GM21528 (cell line): ENCODE measurements around the gene CHCHD10.

ENCODE experiments used
- ATAC-seq: cut with Tn5 transposase; IDR thresholded peaks from one replicate; pipeline ENCODE4 v1.9.1; 2021; ENCODE audit warnings: mild to moderate bottlenecking, moderate library complexity; ENCODE audit not compliant: unreplicated experiment, low FRiP score

Gene CHCHD10

DNA sequence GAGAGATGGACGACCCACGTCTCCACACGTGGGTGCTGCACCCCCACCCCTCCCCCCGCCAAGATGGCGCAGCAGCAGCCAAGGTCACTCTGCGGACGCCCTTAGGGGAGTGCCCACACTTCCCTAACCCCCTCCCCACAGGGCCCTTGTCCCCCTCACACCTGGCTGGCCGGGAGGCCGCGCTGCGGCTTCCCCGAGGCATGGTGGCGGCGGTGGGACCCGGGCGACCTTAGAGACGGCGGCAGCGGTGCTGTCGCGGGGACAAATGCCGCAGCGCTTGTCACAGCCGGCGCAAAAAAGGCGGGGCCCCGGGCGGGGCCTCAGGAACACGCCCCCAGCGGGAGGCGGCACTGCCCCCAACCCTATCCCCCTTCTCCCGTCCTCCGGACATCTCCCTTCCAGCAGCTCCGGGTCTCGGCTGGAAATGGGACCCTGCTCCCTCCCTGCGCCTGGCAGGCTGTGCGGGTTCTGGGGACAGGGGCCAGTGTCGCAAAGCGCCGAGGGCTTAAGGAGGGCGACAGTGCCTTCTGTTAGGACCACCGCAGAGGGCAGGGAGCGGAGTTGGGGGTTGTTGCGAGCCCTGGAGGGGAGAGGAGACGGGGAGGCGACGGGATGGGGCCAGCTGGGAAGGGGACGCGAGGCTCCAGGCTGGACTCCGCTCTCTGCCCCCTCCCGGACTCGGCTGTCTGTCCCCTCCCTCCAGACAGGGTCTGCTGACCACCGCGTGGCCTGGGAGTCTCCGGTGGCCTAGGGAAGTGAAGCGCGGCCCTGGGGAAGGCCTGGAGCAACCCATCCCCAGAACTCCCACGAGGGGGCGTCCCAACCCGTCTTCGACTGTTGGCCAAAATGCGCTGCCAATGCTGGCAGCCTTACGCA, at the start of gene CHCHD10:
CHCHD10 (minus strand) TSS at position 300 of the 876 bp plus-strand sequence; CDS start at position 202, 98 bp downstream.
- ATAC-seq: no peak

DNA sequence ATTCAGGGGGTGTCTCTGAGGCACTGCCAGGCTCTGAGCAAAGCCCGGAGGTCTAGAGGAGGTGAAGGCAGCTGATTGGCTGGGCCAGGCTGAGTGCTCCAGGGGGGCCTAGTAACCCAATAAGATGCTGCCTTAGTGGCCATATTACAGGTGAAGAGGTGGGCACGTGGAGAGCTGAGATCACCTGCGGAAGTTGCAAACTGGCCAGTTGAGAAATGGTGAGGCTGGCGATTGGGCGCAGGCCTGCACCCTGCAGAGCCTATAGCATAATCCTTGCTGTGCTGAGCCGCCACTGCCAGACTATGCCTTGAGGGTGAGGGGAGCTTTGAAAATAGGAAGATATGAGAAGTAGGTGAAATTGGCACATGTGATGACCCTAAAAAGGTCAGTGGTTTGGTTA, 49.4 kb upstream of the CHCHD10 start:
- ATAC-seq: no peak

DNA sequence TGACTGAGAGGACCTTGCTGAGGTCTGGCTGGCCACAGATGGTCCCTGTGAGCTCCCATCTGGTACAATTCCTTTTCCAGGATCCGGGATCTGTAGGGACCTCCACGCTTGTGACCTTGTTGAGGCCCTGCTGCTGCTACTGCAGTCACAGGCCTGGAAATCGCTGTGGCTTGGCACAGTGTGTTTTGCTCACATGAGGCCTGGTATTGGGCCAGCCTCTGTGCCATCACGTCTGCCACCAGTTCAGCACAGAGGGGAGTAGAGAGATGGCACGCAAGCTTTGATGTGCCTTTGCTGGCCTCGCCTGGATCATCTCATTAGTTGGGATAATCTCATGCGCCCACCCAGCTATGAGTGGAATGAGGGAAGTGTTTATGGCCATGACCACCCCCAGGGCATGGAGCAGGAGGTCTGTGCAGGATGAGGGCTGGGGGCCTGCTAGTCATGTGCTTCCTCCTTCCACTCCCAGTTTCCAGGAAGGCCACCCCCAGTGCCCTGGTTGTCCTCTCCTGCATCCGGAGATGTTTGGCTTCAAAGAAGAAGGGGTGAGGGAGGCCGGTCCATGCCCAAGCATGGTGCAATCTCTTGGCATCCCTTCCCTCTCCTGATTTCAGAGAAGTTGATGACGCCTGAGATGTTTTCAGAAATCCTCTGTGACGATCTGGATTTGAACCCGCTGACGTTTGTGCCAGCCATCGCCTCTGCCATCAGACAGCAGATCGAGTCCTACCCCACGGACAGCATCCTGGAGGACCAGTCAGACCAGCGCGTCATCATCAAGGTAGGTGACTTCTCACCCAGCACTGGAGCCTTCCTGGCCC, 48.6 kb upstream of the CHCHD10 start:
- ATAC-seq: no peak

DNA sequence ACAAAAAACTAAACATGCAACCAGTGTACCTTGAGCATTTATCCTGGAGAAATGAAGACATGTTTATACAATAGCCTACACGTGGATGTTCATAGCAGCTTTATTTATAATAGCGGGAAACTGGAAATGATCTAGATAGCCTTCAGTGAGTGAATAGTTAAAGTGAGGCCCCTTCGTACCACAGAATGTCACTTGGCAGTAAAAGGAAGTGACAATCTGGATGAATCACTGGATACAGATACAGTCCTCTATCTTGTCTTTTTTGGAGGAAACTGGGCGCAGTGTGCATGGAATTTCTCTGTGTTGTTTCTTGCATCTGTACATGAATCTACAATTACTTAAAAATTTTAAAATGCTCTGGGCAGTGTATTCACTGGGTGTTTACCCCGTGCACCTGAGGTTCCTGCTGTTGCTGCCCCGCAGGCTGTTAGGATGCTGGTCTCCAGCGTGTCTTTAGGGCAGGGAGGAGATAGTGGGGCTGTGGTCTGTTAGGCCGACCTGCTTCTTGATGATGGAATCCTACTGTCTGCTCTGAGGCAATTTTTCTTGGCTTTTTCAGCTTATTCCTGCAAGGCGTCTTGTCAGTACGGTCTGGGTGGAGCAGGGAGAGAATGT, 47.9 kb upstream of the CHCHD10 start:
- no peak for ATAC-seq

DNA sequence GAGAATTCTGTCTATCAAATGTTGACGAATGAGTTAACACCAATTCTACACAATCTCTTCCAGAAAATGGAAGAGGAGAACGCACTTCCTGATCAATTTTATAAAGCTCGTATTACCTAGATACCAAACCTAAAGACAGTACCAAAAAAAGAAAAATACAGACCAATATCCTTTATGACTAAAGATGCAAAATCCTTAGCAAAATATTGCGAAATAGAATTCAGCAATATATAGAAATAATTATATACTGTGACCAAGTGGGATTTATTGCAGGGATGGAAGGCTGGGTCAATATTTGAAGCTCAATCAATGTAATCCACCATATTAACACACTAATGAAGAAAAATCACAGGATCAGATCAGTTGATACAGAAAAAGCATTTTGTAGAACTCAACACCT, 44.6 kb upstream of the CHCHD10 start:
- ATAC-seq: no peak

DNA sequence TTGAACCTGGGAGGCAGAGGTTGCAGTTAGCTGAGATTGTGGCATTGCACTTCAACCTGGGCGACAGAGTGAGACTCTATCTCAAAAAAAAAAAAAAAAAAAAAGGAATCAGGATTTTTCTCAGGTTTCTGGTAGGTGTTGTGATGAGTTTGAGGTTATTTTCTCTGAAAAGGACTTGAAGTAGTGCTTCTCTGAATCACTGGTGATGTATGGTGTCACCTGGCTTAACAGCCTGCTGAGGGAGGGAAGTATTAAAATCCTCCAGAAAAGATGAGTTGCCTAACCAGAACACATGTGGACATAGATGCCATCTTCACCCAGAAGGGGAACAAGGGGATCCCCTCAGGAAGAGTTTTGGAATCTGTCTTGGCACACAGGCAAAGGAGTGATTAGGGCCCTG, 39.1 kb upstream of the CHCHD10 start:
- ATAC-seq: no peak

DNA sequence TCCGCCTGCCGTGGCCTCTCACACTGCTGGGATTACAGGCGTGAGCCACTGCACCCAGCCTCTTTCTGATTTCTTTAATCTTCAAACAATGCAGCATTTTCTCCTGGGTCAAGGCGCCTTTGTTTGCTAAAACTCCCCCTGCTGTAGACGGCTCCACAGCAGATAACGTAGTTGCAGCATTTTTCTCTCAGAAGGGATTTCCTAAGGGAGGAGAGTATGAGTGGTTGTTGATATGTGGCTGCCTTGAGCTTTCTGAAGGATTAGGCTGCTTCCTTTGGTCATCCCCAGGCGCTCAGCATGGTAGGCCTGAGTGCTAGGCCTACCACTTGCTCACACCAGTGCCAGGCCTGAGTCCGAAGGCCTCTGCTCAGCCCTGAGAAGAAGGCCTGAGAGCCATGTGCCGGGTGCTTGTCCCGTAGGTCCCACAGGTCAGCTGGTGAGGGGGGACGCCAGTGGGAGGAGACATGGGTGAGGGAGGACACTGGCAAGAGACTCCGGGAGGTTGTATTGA, 37.1 kb upstream of the CHCHD10 start:
- no peak for ATAC-seq

DNA sequence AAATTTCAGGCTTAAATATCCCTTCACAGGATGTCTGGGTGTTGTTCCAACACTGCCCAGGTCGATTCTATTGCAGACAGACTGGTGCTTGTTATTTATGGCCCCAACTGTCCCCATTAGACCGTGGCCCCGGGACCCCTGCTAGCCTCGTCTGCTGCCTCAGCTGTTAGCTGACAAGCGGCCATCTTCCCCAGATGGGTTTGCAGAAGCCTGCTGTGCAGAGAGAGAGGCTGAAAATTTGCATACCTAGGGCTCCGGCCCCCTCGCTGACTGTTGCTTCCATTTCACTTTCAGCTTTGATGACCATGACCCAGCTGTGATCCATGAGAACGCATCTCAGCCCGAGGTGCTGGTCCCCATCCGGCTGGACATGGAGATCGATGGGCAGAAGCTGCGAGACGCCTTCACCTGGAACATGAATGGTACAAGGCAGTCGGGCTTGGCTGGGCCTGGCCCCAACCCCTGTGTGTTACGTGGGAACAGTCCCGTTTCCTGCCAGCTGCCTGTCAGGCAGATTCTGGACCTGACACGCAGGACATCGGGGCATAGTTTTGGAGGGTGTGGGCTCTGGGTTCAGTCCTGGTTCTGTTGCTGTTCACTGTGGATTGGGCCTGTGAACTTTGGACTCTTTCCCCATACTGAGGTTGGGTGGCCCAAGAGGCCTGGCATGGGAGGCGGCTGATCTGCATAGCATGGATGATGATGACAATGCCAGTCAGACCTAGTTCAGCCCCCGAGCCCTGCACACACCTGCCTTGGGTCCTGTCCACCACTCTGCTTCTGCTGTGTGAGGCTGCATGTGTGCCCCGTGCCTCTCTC, 35.4 kb upstream of the CHCHD10 start:
- ATAC-seq: no peak

DNA sequence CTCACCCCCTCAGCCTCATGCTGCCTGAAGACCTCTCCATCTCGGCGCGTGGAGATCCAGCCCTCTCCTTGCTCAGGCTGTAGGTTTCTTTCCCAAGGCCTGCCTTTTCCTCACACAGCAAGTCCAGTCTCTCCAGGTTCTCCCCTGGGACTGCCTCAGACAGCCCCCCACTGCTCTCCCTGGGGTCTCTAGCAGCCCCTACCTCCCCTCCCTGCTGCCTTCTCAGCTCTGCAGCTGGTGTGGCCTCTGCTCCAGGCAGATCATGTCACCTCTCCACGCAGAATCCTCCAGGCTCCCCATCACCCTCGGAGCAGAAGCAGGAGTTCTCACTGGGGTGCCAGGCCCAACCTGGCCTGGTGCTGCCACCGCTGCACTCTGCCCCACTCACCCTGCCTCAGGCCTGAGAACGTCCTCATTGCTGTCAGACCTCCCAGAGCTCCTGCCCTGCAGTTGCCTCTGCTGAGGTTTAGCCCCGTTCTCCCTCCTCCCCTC, 34.2 kb upstream of the CHCHD10 start:
- no peak for ATAC-seq

DNA sequence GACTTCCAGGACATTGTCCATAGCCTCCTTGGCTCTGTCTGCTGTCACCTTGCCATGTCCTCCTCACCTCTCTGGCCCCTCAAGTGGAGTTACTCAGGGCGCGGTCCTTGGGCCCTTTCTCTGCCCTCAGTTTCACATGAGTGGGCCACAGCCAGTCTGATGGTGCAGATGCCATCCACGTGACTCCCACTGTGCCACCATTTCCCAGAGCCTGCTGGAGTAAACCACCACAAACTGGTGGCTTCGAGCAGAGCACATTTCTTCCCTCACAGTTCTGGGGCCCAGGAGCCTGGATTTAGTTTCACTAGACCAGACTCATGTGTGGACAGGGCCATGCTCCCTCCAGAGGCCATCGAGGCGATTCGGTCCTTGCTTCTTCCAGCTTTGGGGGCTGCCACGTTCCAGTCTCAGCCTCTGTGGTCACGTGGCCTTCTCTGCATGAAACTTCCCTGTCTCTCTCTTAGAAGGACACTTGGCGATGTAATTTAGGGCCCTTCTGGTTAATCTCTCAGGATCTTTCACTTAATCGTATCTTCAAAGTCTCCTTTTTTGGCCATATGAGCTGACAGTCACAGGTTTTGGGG, 33.6 kb upstream of the CHCHD10 start:
- no peak for ATAC-seq

DNA sequence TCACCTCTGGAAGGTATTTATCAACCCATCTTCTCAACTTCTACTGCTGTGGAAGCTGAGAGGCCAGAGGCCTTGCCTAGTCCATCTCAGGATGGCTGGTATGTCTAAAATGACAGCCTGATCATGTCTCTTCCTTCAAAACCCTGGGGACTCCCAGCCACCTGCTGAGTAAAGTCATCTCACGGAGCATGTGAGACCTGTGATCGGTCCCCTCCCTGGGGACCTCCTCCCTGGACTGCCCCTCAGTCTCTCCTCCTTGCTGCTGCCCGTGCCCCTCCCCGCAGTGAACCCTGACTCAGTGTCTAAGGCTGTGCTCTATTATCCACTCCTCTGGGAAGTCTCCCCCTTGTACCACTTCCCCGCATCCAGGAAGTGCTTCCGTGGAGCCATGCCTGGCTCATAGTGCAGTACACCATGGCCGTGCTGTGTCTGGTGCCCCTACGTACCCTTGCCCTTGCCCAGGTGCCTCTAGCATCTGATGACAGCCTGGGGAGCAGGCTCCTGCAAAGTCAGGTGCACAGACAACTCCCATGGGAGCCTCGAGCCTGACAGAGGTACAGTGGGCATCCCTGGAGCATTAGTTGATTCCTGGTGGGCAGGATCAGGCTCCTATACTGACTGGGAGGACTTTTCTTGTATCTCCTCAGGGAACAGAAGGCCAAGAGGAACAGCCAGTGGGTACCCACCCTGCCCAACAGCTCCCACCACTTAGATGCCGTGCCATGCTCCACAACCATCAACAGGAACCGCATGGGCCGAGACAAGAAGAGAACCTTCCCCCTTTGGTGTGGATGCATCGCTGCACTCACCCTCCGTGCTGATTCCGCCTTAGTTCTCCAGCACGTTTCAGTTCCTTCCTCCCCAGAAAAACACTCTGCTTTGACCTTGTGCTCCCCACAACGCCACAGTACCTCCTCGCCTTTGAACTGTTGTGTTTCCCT, 32.8 kb upstream of the CHCHD10 start:
- no peak for ATAC-seq

DNA sequence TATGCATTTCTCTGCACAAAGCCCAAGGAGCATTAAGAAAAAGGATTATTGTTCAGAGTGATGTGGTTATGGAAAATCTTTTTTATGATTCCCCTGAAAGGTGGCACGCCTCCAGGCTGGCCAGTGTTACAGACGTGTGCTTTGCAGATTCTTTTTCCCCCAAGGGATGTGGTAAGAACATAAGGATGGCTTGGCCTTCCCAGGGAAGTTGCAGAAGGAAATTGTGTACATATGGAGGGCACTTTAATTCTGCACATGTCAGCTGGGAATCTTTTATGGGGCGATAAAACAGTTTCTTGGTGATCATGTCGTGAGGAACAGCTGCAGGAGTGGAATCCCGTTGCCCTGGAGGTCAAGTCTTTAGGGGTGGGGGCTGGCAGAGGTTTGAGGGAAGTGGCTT, 28.7 kb upstream of the CHCHD10 start:
- no peak for ATAC-seq

DNA sequence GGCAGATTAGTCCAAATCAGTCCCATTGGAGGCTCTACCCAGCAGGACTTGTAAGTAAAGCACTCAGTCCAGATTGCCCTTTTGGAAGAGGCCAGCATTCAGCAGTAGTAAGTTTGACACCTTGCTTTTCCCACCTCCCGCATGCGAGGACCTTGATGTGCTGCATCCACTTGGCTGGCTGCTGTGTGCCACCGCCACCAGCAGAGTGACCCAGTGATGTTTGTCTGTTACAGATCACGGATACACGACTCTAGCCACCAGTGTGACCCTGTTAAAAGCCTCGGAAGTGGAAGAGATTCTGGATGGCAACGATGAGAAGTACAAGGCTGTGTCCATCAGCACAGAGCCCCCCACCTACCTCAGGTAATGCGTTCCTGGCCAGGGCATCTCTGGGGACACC, 25.6 kb upstream of the CHCHD10 start:
- no peak for ATAC-seq

DNA sequence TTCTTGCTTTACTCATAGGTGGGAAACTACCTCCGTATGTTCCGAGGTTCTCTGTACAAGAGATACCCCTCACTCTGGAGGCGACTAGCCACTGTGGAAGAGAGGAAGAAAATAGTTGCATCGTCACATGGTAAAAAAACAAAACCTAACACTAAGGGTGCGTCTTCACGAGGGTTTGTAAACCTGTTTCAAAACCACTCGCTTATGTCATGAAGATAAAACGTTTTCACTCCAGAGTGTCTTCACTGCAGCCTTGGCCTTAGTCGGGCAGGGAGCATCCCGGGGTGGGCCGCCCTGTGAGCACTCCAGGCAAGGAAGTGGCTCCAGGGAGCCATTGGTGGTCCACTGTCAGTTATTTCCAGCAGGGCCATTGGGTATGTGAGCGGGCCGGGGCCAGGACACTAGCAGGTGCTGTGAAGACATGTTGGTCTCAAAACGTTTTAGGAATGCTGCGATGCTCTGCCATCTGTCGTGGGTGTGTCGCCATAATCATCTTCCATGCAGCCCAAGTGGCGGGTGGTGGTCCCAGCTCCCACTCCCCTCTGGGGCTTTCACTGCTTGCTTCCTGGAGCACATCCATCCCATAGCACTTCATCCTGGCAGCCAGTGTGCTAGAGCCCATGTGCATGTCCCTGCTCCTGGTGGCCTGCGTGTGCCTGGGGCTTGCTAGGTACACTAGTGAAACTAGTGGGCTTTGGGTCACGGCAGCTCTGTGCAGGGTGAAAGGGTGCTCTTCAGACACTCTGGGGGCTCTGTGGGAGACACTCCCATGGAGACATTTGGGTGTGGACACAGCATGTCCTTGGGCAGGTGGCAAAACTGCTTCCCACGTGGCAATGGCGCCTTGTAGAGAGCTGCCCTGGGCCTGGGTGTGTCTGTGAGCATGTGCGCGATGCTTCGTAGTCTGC, 24.2 kb upstream of the CHCHD10 start:
- ATAC-seq: no peak

DNA sequence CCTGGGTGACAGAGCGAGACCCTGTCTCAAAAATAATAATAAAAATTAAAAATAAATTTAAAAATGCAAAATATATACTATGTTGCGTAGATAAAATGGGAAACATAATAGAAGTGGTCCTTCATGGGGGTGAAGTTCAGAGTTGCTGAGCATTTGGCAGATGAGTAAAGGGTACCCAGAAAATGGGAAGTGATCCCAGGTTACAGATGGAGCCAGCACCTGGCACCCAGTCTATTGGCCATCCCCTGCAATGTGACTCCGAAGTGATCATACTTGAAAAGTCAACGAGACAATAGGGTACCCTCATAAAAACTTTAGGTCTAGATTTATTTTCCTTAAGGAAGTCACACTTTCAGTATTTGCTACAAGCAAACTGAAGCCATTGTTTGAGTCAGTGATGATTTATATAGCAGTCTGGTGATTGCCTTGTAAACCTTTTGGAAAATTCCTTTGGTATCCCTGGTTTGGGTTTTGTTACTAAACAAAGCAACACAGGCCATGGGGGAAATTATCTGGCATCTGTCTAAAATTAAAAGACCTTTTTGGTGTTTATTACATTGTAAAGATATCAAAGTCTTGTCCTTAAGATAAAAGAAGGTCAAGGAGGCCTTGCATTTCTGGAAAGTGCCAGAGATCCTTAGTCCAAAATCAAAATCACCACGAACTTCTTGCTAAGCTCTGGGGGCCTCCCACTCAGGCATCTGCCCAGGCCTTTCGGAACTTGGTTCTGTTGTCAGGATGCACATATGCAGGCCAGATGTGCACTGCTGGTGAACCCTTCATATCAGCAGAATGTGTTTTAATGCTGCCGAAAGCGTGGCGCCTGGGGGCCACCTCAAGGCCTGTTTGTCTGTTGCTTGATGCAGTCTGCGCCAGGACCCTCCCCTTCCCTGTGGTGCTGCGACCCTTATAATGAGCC, 23.3 kb upstream of the CHCHD10 start:
- no peak for ATAC-seq

DNA sequence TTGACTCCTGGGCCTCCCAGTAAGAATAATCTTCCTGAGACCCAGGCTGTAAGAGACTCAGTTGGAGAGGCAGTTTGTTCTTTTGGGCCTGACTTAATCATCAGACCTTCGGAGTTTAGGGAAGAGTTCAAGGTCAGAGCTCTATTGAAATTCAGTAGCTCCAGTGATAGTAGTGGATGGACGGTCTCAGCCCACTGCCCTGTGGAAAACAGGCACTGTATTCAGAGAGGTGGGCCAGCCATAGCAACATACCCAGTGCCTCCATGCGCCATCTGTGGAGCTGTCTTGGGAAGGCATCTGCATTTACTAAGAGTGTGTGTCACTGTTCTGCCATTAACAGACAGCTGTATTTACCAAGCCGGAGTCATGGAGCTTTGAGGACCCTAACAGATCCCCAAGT, 21.9 kb upstream of the CHCHD10 start:
- ATAC-seq: no peak

DNA sequence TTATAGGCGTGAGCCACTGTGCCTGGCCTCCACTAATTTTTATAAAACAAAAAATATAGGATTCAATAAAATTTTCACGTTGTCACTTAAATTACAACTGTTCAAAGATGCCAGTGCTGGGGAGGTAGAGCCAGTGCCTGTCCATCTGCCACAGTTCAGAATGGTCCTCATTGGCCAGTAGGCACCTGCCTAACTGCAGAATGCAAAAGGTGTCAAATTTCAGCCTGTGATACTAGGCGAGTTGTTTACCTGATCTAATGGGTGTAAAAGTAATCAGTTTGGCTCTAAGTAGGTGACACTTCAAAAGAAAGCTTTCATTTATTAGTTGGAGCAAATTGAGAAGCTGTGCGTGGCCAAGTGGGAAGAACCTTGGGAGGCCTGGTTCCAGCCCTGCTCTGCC, 21.3 kb upstream of the CHCHD10 start:
- no peak for ATAC-seq
